ENCODE data around the gene VPS51. TPM values are rescaled to one million over a fixed set of nuclear protein-coding genes. Genes with fewer than 3 reads are reported as not detected.

VPS51 gene
- total RNA-seq, 3 donors from 2014 or later (not counting 1 experiment from before 2014, with no cell fraction given), result 180 to 197 (median 184) TPM

GRCh38 chr11:65058012-65058411, 38.0 kb upstream of the VPS51 start:
- H3K4me1 ChIP-seq (ENCODE audit: control insufficient read depth, insufficient read depth, low read length), result peaks cover 11% of the 10 kb centered on the region
- Mint-ChIP-seq H3K4me1 (peaks cover 5 to 9% of the 10 kb centered on the region in 2 donors), H3K9me3 (no peaks in the 10 kb centered on the region), H3K27me3 (ENCODE audit: low read depth in 2 of 2) (peaks cover 7 to 8% of the 10 kb centered on the region in 2 donors), H3K36me3 (no peaks in the 10 kb centered on the region), H3K4me3 (no peak overlapping the region), H3K27ac (no peak overlapping the region)
- H3K9me3 ChIP-seq (ENCODE audit: control insufficient read depth, insufficient read depth, low read length), result no peaks in the 10 kb centered on the region
- no peak overlapping the region for H3K27ac ChIP-seq (ENCODE audit: low read length)
- no peaks in the 10 kb centered on the region for H3K36me3 ChIP-seq (ENCODE audit: control insufficient read depth, insufficient read depth, low read length)
- no peak for ATAC-seq
- TF ChIP-seq CTCF (IDR thresholded peaks at IDR 0.05), result no peak
- DNase-seq, result no peak
- H3K27me3 ChIP-seq (ENCODE audit: control insufficient read depth, insufficient read depth, low read length), result no peaks in the 10 kb centered on the region
- 92% methylated on average over 13 of the region's 13 CpGs for WGBS (ENCODE audit: insufficient coverage)
- intact Hi-C loops (cut with micrococcal nuclease), result no loop called here
- no peak overlapping the region for H3K4me3 ChIP-seq (ENCODE audit: low read length)

- Histone ChIP-seq H3K27ac (ENCODE audit: low read length) (no peak within 1 kb of the TSS), H3K4me1 (ENCODE audit: control insufficient read depth, insufficient read depth, low read length) (peaks cover 9% of the 10 kb centered on the region), H3K27me3 (ENCODE audit: control insufficient read depth, insufficient read depth, low read length) (no peaks in the 10 kb centered on the region), H3K4me3 (ENCODE audit: low read length) (no peak within 1 kb of the TSS), H3K9me3 (ENCODE audit: control insufficient read depth, insufficient read depth, low read length) (no peaks in the 10 kb centered on the region), H3K36me3 (ENCODE audit: control insufficient read depth, insufficient read depth, low read length) (no peaks in the 10 kb centered on the region)
- Mint-ChIP-seq H3K4me3 (no peak within 1 kb of the TSS), H3K4me1 (peaks cover 5 to 8% of the 10 kb centered on the region in 2 donors), H3K36me3 (no peaks in the 10 kb centered on the region), H3K27me3 (ENCODE audit: low read depth in 2 of 2) (peaks cover 7 to 8% of the 10 kb centered on the region in 2 donors), H3K27ac (no peak within 1 kb of the TSS), H3K9me3 (no peaks in the 10 kb centered on the region)
- DNase-seq, result no peak
- intact Hi-C loops (cut with micrococcal nuclease), result no loop called here
- 85% methylated on average over 5 of the region's 8 CpGs for WGBS (ENCODE audit: insufficient coverage)
- no peak for ATAC-seq
- TF ChIP-seq CTCF (IDR thresholded peaks at IDR 0.05), result no peak
These were observed 37.5 kb upstream of the VPS51 start, which contains the start of gene NAALADL1 for GRCh38 chr11:65058419-65059054. Gene NAALADL1, minus strand, starts transcription at chr11:65058553. Its CDS starts 32 bp downstream, at chr11:65058521.

GRCh38 chr11:65059523-65059922, 36.5 kb upstream of the VPS51 start:
- Histone ChIP-seq H3K27me3 (ENCODE audit: control insufficient read depth, insufficient read depth, low read length) (no peaks in the 10 kb centered on the region), H3K4me1 (ENCODE audit: control insufficient read depth, insufficient read depth, low read length) (no peaks in the 10 kb centered on the region), H3K9me3 (ENCODE audit: control insufficient read depth, insufficient read depth, low read length) (no peaks in the 10 kb centered on the region), H3K36me3 (ENCODE audit: control insufficient read depth, insufficient read depth, low read length) (no peaks in the 10 kb centered on the region), H3K27ac (ENCODE audit: low read length) (no peak overlapping the region), H3K4me3 (ENCODE audit: low read length) (no peak overlapping the region)
- no peak overlapping the region for H3K27ac Mint-ChIP-seq
- peaks cover 3 to 7% of the 10 kb centered on the region in 2 donors for H3K27me3 Mint-ChIP-seq (ENCODE audit: low read depth in 2 of 2)
- intact Hi-C loops (cut with micrococcal nuclease), result no loop called here
- H3K4me1 Mint-ChIP-seq, result no peaks in the 10 kb centered on the region
- H3K9me3 Mint-ChIP-seq, result no peaks in the 10 kb centered on the region
- ATAC-seq, result no peak
- H3K4me3 Mint-ChIP-seq, result no peak overlapping the region
- 90% methylated on average over 3 of the region's 3 CpGs for WGBS (ENCODE audit: insufficient coverage)
- no peak for TF ChIP-seq CTCF (IDR thresholded peaks at IDR 0.05)
- no peak for DNase-seq
- H3K36me3 Mint-ChIP-seq, result no peaks in the 10 kb centered on the region

Data from natural killer cell (primary cell).